K562 (cell line): ENCODE measurements around the gene COPS4.

Experiments
- CEBPB ChIP-seq: fragments of 450-650 bp; IDR thresholded peaks from 2 replicates; pipeline ENCODE4 v1.6.1; 2016; ENCODE audit warnings: missing genetic modification characterization, missing compliant biosample characterization
- CTCF ChIP-seq, 3 experiments: IDR thresholded peaks in 2 of 3; conservative IDR thresholded peaks in 1 of 3; 2 replicates each; pipeline ENCODE4 v1.5.1; 2011 to 2012; ENCODE audit warnings: low read length in 3 of 3, mild to moderate bottlenecking in 3 of 3, control low read depth in 2 of 3, improper control_type of control experiment in 1 of 3, inconsistent platforms in 1 of 3, low read depth in 1 of 3, mixed read lengths in 1 of 3, moderate library complexity in 1 of 3; ENCODE audit not compliant: insufficient read depth in 2 of 3
- ELK1 ChIP-seq: sonication (generic); formaldehyde crosslinking; IDR thresholded peaks from 2 replicates; pipeline ENCODE4 v1.8.1; 2022; ENCODE audit warnings: missing genetic modification reagents
- HBP1 ChIP-seq: fragments of 450-650 bp; formaldehyde crosslinking; IDR thresholded peaks from 2 replicates; pipeline ENCODE4 v1.4.0; 2022; ENCODE audit warnings: missing genetic modification characterization
- KDM2B ChIP-seq: fragments of 250-450 bp; sonication (Bioruptor Pico); IDR thresholded peaks from 2 replicates; pipeline ENCODE4 v1.8.0; 2021; ENCODE audit warnings: mild to moderate bottlenecking, moderate library complexity
- MXI1 ChIP-seq: IDR thresholded peaks from 2 replicates; pipeline ENCODE4 v1.6.1; 2011; ENCODE audit warnings: low read depth, mild to moderate bottlenecking, improper control_type of control experiment, low read length
- NR3C1 ChIP-seq: sonication (generic); formaldehyde crosslinking; IDR thresholded peaks from 2 replicates; pipeline ENCODE4 v1.8.1; 2022; ENCODE audit warnings: missing genetic modification reagents
- POLR2A ChIP-seq: fragments of 450-650 bp; conservative IDR thresholded peaks from 2 replicates; pipeline ENCODE4 v1.6.1; 2016
- RCOR1 ChIP-seq, 2 experiments: IDR thresholded peaks; 2 replicates each; pipeline ENCODE4 v1.6.1; 2012; ENCODE audit warnings: low read depth in 2 of 2, low read length in 2 of 2, borderline replicate concordance in 1 of 2, improper control_type of control experiment in 1 of 2
- ZBTB1 ChIP-seq: sonication (generic); formaldehyde crosslinking; IDR thresholded peaks from 2 replicates; pipeline ENCODE4 v1.8.1; 2023; ENCODE audit warnings: missing genetic modification reagents, low read depth, mild to moderate bottlenecking, borderline replicate concordance
- ZNF274 ChIP-seq: IDR thresholded peaks from 2 replicates; pipeline ENCODE4 v1.6.1; 2011; ENCODE audit warnings: low read depth, mild to moderate bottlenecking, low read length, moderate library complexity, borderline replicate concordance

- no peak for TF ChIP-seq NR3C1
- TF ChIP-seq HBP1 (CRISPR knock-in tag) = no peak
- no peak for TF ChIP-seq POLR2A
- TF ChIP-seq ELK1 (CRISPR knock-in tag) = no peak
- TF ChIP-seq KDM2B = no peak
- no peak for TF ChIP-seq CEBPB (tag)
- no peak for TF ChIP-seq MXI1
- no peak for TF ChIP-seq RCOR1 (IDR thresholded peaks at IDR 0.05; ENCODE audit: borderline replicate concordance in 1 of 2, low read depth in 2 of 2, low read length in 2 of 2)
- peak; percentile 17 to 38 (median 23); a peak in 3 of 6 replicates for TF ChIP-seq CTCF (IDR thresholded peaks at IDR 0.05 in 2 of 3, conservative IDR thresholded peaks at IDR 0.05 in 1 of 3; ENCODE audit: insufficient read depth in 2 of 3, low read depth in 1 of 3, low read length in 3 of 3)
- TF ChIP-seq ZBTB1 (CRISPR knock-in tag) = no peak
- TF ChIP-seq ZNF274 = no peak
These were observed 58.2 kb downstream of the COPS4 start for GRCh38 chr4:83093060-83093640.
